ENCODE data around the gene OTOG. TPM values are rescaled to one million over a fixed set of nuclear protein-coding genes. Genes with fewer than 3 reads are reported as not detected.
A peak's percentile ranks its signal among the peaks of the same experiment; 100 is the strongest.

The OTOG gene
- total and polyA plus RNA-seq, 11 donors = not detected

- intact Hi-C loops (cut with DNase I) = no loop called here
- WGBS, 4 donors = 81 to 96% (median 92%) methylated on average over 4 of the region's 4 CpGs
- DNase-seq (no peak), ATAC-seq (no peak)
- Histone ChIP-seq H3K36me3 (no peaks in the 10 kb centered on the region), H3K4me1 (no peaks in the 10 kb centered on the region), H3K27me3 (peaks cover 0 to 22% (median 4%) of the 10 kb centered on the region in 9 donors), H3K4me3 (no peak overlapping the region), H3K9me3 (no peaks in the 10 kb centered on the region), H3K27ac (no peak overlapping the region)
- TF ChIP-seq POLR2A (IDR thresholded peaks at IDR 0.05) (no peak), CTCF (IDR thresholded peaks at IDR 0.05) (no peak)
Measured at GRCh38 chr11:17552041-17552355, 4.9 kb downstream of the OTOG start.

- Histone ChIP-seq H3K9me3 (no peaks in the 10 kb centered on the region), H3K4me1 (no peaks in the 10 kb centered on the region), H3K27me3 (peaks cover 0 to 18% (median 2%) of the 10 kb centered on the region in 9 donors), H3K36me3 (no peaks in the 10 kb centered on the region), H3K27ac (no peak overlapping the region), H3K4me3 (no peak overlapping the region)
- WGBS, 4 donors = 86 to 91% (median 87%) methylated on average over 4 to 10 of the region's 10 CpGs
- DNase-seq (no peak), ATAC-seq (peak in 1 of 4 donors; percentile 28)
- intact Hi-C loops (cut with DNase I) = no loop called here
- TF ChIP-seq POLR2A (IDR thresholded peaks at IDR 0.05) (no peak), CTCF (IDR thresholded peaks at IDR 0.05) (no peak)
Measured at GRCh38 chr11:17552392-17553248, 5.6 kb downstream of the OTOG start.

GRCh38 chr11:17553249-17553546 is 6.1 kb downstream of the OTOG start:
- no peak for DNase-seq
- Histone ChIP-seq H3K9me3 (no peaks in the 10 kb centered on the region), H3K4me1 (no peaks in the 10 kb centered on the region), H3K4me3 (no peak overlapping the region), H3K36me3 (no peaks in the 10 kb centered on the region), H3K27me3 (peaks cover 0 to 14% (median 0%) of the 10 kb centered on the region in 9 donors), H3K27ac (no peak overlapping the region)
- WGBS, 4 donors = 88 to 97% (median 89%) methylated on average over 6 to 7 of the region's 7 CpGs
- no peak for ATAC-seq
- intact Hi-C loops (cut with DNase I) = no loop called here
- TF ChIP-seq CTCF (IDR thresholded peaks at IDR 0.05) (no peak), POLR2A (IDR thresholded peaks at IDR 0.05) (no peak)

GRCh38 chr11:17554487-17554886 is 7.4 kb downstream of the OTOG start:
- no peaks in the 10 kb centered on the region for H3K4me1 ChIP-seq
- TF ChIP-seq POLR2A (IDR thresholded peaks at IDR 0.05) (no peak), CTCF (IDR thresholded peaks at IDR 0.05) (no peak)
- DNase-seq (no peak), ATAC-seq (no peak)
- WGBS, 4 donors = 80 to 91% (median 88%) methylated on average over 4 of the region's 4 CpGs
- H3K27me3 ChIP-seq = peaks cover 0 to 3% (median 0%) of the 10 kb centered on the region in 9 donors
- no peaks in the 10 kb centered on the region for H3K36me3 ChIP-seq
- no peak overlapping the region for H3K27ac ChIP-seq
- H3K4me3 ChIP-seq = no peak overlapping the region
- H3K9me3 ChIP-seq = no peaks in the 10 kb centered on the region
- intact Hi-C loops (cut with DNase I) = no loop called here
